HG02852 (cell line): ENCODE data around the gene RAB20.
"Not testable (repeated sequence)": the region's sequence is repeated elsewhere in the genome, so short reads cannot be mapped to it uniquely, and the experiment has no call there.

ENCODE experiments used
- ATAC-seq: cut with Tn5 transposase; IDR thresholded peaks from one replicate; pipeline ENCODE4 v1.9.1; 2021; ENCODE audit warnings: mild to moderate bottlenecking, moderate library complexity; ENCODE audit not compliant: unreplicated experiment

Gene RAB20

DNA sequence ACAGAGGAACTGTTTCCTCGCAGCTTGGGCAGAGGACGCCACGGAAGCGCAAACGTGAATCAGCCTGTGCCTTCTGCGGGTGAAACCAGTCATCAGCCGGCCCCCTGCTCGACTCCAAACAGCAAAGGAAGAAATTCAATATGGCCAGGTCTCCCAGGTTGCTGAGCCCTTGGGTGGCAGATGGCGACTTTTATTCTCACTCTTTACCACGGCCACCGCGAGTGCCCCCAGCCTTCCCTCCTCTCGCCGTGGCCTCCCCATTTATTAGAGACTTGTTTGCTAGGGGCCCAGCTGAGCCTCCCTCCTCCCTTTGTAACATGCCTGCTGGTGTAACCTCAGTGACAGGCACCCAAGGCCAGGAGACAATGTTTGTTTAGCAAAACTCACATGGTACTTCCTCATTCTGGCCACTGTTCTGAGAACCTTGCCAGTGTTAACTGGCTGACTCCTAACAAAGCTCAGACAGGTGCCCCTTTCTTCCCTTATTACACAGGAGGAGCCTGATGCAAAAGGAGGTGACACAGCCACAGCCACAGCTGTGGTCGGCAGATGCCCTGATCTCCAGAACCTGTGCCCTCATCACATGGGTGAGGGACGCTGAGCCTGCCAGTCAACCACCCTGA is 5.8 kb downstream of the RAB20 start:
- no peak for ATAC-seq

DNA sequence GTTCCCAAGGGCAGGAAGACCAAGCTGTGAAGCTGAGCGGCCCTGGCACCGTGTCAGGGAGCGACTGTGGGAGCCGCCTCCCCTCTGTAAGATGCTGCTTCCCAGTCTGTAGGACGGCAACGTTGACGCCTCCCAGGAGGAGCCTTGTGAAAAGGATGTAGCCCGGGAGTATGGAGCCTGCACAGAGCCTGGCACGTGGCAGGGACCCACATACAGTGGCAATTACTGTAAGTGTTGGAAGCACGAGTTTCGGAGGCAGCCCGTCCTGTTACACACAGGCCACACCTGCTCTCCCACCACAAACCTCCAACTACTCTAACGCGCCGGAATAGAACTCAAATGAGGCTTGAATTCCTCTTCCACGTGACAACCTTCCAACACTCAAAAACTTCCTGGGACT is 6.6 kb downstream of the RAB20 start:
- ATAC-seq = no peak

DNA sequence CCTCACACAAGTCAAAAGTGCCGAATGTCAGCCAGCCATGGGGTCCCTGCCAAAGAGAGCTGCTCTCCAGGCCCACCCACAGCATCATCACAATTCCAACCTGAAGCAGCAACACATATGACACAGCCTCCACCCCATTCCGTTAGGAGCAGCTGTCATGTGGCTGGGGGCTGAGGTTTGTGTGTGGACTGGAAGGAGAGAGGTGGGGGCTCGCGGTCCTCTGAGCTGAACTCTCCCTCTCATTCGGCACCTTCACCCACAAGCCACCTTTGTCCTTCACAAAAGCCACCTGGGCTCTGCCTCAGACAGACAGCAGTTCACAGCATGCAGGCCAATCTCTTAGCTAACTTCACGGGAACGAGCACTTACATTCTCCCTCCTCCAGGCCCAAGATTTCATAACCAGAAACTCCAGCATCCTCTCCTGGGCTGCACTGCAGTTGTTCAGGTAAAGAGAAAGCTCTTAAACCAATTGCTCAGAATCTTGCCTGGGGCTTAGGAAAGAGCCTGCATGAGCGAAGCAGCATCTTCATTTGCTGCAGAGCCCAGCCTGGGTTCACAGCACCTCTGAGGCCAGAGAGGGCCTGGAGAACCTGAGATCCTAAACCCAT is 7.2 kb downstream of the RAB20 start:
- no peak for ATAC-seq

DNA sequence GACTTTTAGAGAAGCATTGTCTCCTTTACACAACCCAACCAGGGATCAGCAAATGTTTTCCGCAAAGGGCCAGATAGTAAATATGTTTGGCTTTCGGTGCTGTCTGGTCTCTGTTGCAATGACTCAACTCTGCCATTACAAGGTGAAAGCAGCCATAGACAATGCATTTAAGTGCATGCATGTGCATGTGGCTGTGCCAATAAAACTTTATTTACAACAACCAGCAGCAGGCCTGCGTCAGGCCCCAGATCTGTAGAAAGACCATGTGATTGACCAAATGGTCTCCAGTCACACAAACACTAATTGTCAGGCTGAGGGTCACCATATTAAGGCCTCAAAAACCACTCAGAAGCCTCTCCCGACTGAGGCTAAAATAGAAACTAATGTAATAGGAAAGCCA is 8.1 kb downstream of the RAB20 start:
- ATAC-seq = no peak

DNA sequence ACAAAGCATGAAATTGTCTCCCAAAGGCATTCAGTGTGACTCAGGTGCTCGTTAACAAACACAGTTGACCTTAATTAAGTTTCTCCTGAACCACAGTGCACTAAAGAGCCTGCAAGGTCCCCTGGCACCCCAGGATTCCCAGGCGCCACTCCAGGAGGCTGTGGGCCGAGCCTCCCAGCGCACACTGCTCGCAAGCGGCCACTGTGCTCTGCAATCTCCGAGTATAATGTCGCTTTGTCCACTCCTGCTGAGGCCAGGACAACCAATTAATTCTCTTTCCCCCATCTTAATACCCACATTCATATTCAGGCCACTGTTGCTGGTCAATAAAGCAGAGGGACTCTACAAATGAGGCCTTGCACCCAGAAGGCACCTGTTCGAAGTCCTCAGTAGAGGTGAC is 8.8 kb downstream of the RAB20 start:
- no peak for ATAC-seq

DNA sequence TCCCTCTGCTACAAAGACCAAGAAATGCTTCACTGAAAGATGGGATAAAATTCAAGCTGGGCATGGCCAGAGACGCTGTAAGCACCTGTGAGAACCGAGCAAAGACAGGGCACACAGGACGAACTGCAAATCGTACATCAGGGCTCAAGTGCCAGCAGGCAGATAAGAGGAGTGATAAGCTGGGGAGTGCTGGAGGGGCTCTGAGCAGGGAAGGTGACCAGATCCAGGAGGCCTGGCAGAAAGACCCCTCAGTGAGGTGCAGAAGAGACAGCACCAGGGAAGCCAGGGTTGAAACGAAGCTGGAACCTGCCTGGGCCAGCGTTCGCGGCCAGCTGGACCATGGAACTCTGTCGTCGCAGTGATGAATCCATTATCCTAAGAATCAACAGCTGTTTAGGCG is 10.2 kb downstream of the RAB20 start:
- ATAC-seq = no peak

DNA sequence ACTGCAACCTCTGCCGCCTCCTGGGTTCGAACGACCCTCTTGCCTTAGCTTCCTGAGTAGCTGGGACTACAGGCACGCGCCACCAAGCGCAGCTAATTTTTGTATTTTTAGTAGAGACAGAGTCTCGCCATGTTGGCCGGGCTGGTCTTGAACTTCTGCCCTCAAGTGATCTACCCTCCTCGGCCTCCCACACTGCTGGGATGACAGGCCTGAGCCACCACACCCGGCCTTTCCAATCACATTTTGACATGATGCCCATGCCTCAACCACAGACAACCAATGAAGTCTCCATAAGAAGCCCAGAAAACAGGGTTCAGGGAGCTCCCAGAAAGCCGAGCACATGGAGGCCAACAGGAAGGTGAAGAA is 11.7 kb downstream of the RAB20 start:
- ATAC-seq = no peak

DNA sequence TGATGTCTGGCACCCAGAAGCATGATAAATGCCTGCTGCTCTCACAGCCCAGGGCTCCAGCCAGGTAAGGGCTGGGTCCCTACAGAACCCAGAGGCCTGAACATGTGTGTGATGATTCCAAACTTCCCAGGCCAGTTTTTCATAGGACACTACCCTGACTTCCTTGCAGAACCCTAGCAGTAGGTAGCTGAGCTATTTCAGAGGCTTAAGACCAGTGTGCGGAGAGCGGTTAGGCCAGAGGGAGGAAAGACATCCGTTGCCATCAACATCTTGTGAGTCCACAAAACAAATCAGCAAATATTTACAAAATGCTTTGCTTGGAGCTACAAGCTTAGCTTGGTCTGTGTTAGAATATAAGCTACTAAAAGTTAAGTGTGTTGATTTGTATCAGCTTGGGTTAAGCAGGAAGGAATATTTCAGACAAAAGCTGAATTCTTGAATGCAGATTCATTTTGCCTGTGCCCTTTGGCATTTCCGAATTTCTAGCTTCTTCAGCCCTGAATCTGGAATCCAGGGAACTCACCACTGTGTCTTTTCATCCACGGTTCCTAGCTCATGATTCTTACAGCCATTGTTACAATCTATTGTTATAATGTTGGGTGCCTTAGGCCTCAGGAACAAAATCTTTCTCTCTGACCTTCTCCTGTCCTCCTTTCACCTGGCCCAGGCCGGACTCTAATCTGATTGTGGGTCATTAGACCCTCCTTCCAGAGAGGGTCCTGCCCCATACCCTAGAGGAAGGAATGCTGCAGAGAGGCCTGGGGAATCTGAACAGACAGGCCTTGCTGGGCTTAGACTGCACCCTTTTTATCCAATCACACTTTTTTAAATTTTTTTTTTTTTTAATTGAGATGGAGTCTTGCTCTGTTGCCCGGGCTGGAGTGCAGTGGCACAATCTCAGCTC is 12.4 kb downstream of the RAB20 start:
- ATAC-seq = no peak

DNA sequence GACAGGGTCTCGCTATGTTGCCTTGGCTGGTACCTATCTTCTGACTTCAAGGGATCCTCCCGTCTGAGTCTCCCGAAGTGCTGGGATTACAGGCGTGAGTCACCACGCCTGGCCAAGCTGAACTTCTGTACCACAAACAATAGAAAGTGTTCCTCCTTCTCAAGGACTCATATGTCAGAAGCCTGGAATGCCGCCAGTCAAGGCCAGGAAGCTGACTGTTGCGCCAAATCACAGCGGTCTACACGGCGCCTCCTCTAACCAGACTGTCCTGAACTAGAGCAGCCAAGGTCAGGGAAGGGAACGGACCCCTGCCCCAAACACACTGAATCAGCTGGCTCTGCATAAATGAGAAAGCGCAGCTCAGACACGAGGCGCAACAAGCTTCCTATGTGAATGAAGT is 14.6 kb downstream of the RAB20 start:
- no peak for ATAC-seq

DNA sequence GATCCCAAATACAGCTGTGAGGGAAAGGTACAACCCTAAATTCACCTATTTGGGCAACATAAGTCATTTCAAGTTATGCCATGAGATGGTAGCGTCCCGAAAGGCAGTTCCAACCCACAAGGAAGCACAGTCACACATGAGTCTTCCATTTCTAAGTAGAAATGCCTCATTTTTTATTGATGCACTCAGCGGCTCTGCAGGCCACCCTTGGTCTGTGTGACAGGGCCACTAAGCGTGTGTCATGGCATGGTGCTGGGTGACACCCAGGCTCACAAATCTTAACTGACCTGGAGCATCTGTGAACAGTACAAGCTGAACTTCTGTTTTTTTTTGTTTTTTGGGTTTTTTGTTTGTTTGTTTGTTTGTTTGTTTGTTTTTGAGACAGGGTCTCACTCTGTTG is 15.1 kb downstream of the RAB20 start:
- no peak for ATAC-seq

DNA sequence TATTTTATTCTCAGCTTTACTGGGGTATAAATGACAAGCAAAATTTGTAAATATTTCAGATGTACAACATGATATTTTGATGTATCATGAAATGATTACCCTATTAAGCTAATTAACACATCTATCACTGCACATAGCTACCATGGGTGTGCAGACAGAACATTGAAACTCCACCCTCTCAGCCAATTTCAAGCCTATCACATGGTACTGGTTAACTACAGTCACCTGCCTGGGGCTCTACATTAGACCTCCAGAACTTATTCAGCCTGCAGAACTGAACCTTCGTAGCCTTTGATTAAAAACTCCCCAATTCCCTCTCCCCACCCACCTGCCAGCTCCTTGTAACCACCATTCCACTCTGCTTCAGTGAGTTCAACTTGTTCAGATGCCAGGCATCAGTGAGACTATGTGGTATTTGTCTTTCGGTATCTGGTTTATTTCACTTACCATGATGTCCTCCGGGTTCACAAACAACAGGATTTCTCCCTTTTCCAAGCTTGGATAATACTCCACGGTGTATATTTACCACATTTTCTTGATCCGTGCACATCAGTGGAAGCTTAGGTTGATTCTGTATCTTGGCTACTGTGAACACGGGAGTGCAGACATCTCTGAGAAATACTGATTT is 19.2 kb downstream of the RAB20 start:
- ATAC-seq = no peak

DNA sequence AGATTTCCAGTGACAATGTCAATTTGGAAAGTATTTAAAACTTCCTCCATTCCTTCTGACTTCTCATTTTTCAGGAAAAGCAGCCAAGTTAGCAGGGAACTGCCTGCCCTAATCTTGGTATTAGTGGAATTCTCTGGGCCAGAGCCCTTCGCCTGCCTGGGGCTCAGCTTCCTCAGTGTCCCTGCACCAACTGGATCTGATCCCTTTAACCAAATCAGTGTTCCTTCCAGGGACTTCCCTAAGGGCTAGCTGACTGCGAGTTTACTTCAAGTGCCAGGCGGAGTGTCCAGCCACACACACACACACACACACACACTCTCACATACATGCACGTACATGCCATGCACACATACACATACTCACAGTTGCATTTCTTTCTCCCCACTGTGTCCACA is 20.0 kb downstream of the RAB20 start:
- no peak for ATAC-seq

DNA sequence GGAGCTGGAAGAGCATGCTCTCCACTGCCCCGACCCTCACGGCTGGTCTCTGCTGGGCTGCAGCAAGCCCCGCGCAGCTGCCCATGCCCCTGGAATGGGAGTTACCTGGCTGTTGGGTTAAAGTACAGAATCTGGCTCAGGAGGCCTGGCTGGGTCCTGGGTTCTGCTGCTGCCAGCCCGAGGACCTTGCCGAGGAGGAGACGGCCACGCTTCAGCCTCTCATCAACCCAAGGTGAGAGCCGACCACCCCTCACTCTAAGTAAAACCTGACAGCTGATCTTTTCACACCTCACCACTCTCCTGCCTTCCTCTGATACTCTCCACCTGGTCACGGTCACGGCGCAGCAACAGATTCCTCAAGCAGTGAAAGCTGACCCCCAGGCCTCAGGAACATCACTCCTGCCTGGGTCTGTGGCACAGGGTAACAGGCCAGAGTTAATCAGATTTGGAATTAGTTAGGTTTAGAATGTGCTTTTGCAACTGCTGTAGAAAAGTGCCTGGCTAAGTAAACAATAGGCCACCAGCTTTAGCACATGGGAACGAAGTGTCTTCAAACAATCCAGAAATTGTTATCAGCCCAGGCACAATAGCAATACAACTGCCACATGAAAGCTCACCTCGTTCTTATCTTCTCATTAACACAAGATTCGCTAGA is 20.5 kb downstream of the RAB20 start:
- no peak for ATAC-seq

DNA sequence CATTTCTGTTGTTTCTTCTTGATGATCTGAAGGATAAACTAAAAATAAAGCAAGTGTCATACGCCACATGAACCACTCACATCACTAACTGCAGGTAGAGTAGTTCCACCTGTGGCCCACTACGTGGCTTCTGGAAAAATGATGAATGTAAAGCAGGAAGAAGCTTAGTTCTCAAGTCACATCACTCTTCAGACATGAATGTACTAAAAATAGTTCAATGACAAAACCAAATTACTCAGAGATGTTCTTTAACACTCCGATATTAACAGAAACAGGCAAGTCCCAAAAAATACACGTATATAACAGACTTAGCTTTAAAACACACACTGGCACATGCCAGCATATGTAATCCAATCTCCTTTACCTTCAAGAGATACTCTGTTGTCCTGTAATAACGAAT is 21.6 kb downstream of the RAB20 start:
- ATAC-seq = no peak

DNA sequence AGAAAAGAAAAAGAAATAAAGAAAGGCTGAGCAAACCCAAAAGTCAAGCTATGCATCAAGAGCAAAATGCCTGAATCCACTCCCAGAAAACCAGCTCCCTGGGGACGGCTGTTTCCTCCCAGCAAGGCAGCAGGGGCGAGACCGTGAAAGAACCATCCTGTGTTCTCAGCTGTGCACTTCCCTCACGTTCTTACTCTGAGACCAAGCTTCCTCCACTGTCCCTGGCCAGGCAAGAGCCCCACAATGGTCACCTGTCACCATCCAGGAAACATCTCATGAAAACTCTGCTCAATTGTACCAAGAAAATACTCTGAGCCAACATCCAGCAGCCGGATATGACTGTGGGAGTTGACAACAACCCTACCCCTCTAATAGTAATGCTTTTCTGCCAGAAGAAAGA is 22.9 kb downstream of the RAB20 start:
- ATAC-seq = peak; percentile 54

DNA sequence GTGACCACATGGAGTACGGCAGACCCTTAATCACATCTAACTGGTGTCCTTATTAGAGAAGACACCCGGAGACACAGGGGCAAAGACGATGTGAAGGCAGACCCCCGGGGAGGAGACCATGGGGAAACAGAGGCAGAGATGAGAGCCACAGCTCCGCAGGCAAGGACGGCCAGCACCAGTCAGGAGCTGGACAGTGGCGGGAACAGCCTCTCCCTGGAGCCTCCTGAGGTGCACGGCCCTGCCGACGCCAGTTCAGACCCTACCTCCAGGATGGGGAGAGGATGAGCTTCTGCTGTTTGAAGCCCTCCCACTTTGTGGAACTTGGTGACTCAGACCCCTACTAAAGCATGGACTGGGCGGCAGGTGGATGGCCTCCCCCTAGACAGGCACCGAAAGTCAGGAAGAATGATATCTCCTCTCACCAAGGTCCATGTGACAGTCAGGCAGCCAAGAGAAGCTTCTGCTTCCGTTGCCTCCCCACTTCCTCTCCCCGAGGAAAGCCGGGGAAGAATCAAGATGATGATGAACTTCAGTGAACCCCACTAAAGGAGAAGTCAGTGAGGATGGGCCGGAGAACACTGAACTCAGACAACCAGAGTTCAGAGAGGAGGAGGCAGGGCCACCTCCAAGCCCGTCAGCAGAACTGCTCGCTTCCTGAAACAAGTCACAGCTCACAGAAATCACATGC is 25.4 kb downstream of the RAB20 start:
- ATAC-seq = no peak

DNA sequence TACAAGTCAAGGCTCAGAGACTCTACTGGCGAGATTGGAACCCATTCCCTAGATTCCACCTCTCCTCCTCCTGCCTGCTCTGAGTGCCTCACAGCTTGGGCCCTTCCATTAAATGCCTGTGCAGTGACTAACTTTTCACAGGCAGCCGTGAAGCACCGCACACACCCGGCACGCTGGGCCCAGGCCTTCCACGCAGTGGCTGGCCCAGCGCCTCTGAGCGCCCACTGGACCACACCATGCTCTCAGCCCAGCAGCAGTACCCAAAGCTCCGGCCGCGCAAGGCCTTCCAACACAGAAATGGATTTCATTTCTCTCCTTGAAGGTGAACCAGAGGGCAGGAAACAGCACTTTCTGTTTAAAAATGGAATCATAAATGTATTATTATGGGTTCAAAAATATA is 26.0 kb downstream of the RAB20 start:
- no peak for ATAC-seq

DNA sequence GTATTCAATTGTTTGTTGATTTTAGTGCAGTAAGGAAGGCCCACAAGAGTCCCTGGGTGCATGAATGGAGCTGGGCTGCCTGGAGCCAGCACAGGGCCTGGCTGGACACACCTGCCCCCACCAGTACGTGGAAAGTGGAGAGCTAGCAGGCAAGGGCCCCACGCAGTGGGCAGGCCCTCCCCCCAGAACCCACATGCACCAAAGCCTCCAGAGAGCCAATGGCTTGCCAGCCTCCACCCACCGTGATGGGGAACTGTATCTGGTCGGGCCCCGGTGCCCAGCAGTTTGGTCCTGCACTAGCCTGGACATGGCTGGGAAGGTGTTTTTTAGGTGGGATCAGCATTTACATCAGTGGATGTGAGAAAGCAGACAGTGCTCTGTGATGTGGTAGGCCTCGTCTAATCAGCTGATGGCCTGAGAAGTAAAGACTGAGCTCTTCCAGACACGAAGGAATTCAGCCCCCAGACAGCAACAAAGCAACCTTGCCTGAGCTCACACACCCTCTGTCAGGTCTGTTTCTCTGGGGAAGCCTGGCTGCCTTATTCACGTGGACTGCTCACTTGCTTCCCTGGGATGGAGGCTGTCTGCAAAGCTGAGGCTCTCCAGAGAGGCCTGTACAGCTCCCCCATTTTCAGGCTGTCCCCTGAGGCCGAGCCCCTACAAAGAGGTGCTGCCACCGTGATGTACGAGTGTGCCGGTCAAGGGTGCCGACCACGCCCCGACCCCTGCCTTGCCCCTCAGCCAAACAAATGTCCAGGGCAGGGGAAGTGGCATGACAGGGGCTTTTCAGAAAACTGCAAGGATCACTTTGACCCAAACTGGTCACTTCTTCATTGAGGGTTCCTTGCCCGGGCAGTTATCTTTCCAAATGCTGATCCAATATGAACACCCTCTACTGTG is 27.5 kb downstream of the RAB20 start:
- ATAC-seq = no peak

DNA sequence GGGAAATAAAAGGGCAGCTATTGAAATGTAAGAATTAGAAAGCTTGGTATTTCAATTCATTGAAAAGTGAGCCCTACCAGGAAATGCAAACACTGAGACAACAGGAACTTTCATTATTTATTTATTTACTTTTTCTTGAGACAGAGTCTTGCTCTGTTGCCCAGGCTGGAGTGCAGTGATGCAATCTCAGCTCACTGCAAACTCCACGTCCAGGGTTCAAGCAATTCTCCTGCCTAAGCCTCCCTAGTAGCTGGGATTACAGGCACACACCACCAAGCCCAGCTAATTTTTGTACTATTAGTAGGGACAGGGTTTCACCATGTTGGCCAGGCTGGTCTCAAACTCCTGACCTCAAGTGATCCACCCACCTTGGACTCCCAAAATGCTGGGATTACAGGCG is 29.3 kb downstream of the RAB20 start:
- ATAC-seq = not testable (repeated sequence)

DNA sequence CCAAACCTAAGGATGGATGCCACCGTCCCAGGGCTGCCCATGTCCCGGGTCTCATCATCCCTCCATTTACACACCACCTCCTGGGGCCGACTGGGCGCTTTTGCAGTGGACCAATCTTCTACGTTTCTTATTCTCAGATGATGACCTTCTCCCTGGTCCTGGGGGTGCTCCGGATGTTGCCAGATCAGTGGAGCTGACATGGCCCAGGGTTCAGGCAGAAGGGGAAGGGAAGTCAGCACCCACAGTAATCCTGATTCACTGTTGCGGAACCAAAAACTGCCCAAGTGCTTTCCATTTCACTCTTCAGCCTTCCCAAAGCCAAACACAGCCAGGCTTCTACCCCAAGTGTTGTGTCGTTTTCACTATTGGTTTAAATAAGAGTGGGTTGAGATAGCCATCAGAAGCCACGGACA is 29.8 kb downstream of the RAB20 start:
- ATAC-seq = no peak
